GM18502 (cell line): ENCODE measurements around the gene RFX1.
"Not testable (repeated sequence)": the region's sequence is repeated elsewhere in the genome, so short reads cannot be mapped to it uniquely, and the experiment has no call there.

Experiments used
- ATAC-seq: cut with Tn5 transposase; IDR thresholded peaks from one replicate; pipeline ENCODE4 v1.9.1; 2021; ENCODE audit warnings: mild to moderate bottlenecking; ENCODE audit not compliant: unreplicated experiment, poor library complexity

RFX1 gene

GRCh38 chr19:13981021-13981420 is 25.1 kb downstream of the RFX1 start:
- no peak for ATAC-seq

- ATAC-seq = no peak
Observed at GRCh38 chr19:13980340-13980739, 25.8 kb downstream of the RFX1 start.

- ATAC-seq = no peak
Observed at GRCh38 chr19:13979686-13980085, 26.4 kb downstream of the RFX1 start.

GRCh38 chr19:13979244-13979615 is 26.9 kb downstream of the RFX1 start:
- no peak for ATAC-seq

- no peak for ATAC-seq
Observed at GRCh38 chr19:13978351-13979243, 27.5 kb downstream of the RFX1 start.

- no peak for ATAC-seq
Observed at GRCh38 chr19:13977803-13978202, 28.3 kb downstream of the RFX1 start.

- no peak for ATAC-seq
Observed at GRCh38 chr19:13976446-13976845, 29.7 kb downstream of the RFX1 start.

GRCh38 chr19:13975870-13976269 is 30.2 kb downstream of the RFX1 start:
- ATAC-seq = no peak

- ATAC-seq = no peak
Observed at GRCh38 chr19:13974073-13974472, 32.0 kb downstream of the RFX1 start.

GRCh38 chr19:13973479-13973878 is 32.6 kb downstream of the RFX1 start:
- not testable (repeated sequence) for ATAC-seq

- no peak for ATAC-seq
Observed at GRCh38 chr19:13972368-13973155, 33.6 kb downstream of the RFX1 start.

- not testable (repeated sequence) for ATAC-seq
Observed at GRCh38 chr19:13971868-13972267, 34.3 kb downstream of the RFX1 start.

- ATAC-seq = no peak
Observed at GRCh38 chr19:13969897-13970296, 36.2 kb downstream of the RFX1 start.

GRCh38 chr19:13968999-13969398 is 37.1 kb downstream of the RFX1 start:
- ATAC-seq = no peak

GRCh38 chr19:13968383-13968935 is 37.7 kb downstream of the RFX1 start:
- no peak for ATAC-seq

GRCh38 chr19:13967206-13967605 is 38.9 kb downstream of the RFX1 start:
- ATAC-seq = not testable (repeated sequence)

GRCh38 chr19:13966684-13967128 is 39.4 kb downstream of the RFX1 start:
- no peak for ATAC-seq

- ATAC-seq = no peak
Observed at GRCh38 chr19:13965926-13966683, 40.0 kb downstream of the RFX1 start.

GRCh38 chr19:13965377-13965896 is 40.7 kb downstream of the RFX1 start:
- no peak for ATAC-seq

GRCh38 chr19:13964776-13965175 is 41.3 kb downstream of the RFX1 start:
- ATAC-seq = no peak
